ENCODE data around the gene SMAGP.
"Not testable (repeated sequence)": the region's sequence is repeated elsewhere in the genome, so short reads cannot be mapped to it uniquely, and the experiment has no call there.

Gene SMAGP

DNA sequence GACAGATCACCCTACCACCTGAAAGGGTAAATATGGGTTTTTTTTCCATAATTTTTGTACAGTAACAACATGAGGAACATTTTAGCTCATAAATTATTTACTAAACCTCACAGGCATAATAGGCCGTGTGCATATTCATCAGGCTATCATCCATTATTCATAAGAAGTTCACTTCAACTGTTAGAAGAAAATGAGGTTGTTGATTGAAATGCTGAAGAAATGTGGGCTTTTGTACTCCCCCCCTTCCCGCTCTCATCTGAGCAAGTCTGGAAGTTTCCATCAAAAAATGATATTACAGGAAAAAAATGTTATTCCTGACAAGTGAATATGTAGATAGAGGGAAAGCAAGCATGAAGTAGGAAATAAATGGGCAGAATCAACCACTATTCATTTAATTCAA lies 44.4 kb downstream of the SMAGP start:
- DNase-seq = no peak

DNA sequence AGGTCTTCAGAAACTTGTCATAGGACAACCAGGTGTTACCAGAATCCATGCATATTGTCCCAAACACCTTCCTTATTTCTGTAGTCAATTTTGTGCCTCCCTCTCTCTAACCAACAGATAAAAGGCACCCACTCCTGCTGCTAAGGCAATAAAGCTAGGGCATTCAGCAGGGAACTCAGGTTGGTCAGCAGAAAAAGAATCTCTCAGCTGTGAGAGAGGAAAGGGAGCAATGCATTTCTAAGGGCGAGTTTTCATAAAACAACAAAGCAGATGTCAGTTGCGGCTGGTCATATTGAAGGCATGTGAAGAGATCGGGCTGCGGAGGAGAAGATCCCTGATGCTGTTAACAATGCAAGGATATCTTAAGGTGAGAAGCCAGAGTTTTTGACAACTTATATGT lies 45.0 kb downstream of the SMAGP start:
- DNase-seq = no peak

DNA sequence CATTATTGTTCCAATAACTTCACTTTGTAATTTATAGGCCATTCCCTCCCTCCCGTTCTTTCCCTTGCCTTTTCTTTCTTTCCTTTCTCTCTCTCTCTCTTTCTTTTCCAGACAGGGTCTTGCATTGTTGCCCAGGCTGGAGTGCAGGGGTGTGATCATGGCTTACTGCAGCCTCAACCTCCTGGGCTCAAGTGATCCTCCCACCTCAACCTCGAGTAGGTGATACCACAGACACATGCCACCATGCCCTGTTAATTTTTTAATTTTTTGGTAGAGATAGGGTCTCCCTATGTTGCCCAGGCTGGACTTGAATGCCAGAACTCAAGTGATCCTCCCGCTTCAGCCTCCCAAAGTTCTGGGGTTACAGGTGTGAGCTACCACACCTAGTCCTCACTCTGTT lies 45.6 kb downstream of the SMAGP start:
- no peak for DNase-seq

DNA sequence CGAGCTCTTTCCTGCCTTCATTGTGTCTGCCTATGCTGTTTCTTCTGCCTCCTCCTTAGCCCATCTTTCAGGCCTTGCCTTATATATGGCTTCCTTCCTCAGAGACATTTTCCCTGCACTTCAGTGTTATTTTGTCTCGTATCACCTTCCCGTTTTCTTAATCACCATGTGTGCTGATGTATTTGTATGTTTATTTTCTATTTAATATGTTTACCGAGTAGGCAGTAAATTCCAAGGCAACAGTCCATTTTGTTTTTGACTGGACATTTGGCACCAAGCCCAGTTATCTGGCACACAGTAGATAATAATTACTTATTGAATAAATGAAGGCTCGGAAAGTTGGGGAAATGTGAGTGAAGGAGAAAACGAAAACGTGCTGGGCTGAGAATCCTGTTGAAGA lies 47.8 kb downstream of the SMAGP start:
- DNase-seq = peak in 3 of 56 donors; percentile 5 to 38 (median 21)

DNA sequence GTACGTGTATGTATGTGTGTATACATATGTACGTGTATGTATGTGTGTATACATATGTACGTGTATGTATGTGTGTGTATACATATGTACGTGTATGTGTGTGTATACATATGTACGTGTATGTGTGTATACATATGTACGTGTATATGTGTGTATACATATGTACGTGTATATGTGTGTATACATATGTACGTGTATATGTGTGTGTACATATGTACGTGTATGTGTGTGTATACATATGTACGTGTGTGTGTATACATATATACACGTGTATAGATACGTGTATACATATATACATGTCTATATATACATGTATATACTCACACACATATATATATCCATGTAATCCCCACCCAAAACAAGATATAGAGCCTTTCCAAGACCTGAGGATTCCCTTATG lies 50.4 kb downstream of the SMAGP start:
- DNase-seq = not testable (repeated sequence)

DNA sequence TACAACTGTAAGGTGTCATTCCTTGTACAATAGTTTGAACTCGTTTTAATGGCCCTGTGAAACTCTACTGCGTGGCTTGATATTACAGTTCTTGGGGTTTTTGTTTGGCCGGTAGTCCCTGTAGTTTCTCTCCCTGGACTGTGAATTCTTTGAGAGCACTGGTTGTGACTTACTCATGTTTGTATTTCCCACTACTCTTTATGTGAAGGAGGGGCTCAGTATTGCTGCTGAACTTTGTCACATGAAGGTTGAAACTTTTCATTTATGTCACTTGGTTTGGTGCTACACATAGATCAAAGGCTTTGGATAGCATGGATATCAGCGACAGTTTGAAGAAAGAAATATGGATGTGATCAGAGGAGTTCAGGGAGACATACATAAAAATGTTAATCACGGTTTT lies 50.9 kb downstream of the SMAGP start:
- DNase-seq = no peak

DNA sequence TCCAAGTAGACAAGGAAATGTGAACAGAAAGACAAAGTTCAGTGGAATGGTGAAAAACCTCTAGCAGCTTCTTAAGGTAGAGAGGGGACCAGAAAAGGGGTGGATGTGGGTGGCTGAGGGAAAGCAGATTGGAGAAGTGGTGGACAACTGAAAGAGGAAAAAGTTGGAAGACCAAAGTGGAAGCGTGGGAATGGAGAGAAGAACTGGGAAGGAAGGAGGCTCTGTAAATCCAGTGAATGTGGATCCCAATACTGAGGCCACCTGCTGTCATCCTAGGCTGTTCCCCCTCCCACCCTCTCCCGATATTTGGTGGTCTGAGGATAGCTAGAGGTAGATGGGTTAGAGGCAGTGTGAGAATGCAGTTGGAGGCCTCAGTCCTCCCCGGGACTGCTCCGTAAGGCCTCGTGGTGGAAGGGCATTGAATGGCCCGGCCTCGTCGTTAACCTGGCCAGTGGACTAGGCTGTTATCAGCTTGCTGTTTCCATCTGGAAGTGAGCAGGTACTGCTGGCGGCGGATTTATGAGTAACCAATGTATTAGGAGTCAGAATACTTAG lies 51.5 kb downstream of the SMAGP start:
- peak in 1 of 56 donors; percentile 31 for DNase-seq

DNA sequence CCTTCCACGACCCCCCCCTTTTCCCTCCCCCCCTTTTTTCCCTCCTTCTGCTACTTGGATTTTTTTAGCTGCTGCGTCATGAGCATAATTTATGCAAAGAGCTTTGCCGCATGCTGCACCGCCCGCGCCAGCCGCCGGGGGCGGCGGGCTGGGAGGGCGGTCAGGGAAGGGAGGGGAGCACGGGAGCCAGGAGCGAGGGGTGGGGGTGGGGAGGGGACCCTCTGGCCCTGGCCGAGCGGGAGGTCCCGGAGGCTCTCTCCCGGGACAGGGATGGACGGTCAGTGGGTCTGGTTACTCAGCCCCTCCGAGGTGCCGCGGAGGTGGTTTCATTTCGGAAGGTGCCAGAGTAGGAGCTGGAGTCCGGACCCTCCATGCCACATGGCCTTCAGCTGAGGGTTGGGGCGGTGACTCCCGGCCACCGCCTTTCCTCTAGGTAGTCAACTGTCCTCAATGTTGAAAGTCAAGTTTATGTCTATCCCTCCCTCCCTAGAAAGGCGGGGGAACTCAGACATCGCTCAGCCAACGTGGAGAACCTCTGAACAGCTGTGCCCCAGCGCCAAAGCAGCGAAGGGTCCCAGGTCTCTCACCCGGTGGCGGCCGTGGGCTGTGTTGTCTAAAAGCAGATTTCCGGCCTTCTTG lies 52.1 kb downstream of the SMAGP start, which contains the start of gene POU6F1:
Gene POU6F1, minus strand, starts transcription at position 95 of the 639 bp plus-strand sequence. CDS start 11,226 bp downstream, outside the sequence.
- DNase-seq = peak in 51 of 56 donors; percentile 14 to 75 (median 56)

DNA sequence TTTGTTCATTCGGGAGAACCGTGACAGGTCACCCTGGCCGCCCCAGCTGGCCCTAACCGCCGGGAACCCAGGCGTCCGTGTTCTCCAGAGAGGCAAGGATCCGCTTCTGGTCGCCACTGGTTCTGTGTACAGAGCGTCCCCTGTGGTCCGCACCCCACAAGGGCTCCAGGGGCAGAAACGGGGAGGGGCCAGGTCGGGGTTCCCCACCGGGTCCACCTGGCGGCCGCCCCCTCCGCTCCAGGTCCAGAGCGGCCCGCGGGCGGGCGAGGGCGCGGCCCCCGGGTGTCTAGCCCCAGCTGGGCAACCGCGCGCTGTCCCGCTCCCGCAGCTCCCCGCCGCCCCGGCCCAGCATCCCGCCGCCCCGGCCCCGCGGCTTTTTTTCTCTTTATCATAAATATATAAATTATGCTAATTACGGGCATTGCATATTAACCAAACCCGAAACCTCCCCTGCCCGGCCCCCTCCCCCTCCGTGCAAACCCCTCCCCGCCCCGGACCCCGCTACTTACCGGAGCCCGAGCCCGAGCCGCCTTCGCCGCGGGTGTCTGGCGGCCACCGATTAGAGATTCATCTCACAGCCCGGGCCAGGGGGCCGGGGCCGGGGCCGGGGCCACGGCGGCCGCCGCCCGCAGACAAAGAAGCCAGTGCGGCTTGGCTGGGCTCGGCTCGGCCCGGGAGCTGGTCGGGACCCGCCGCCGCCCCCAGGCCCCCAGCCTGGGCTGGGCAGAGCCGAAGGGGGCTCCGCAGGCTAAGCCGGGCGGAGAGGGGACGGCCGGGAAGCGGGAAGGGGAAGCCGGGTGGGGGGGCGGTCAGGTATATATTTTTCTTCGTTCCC lies 52.9 kb downstream of the SMAGP start:
- peak in 50 of 56 donors; percentile 14 to 86 (median 60) for DNase-seq

DNA sequence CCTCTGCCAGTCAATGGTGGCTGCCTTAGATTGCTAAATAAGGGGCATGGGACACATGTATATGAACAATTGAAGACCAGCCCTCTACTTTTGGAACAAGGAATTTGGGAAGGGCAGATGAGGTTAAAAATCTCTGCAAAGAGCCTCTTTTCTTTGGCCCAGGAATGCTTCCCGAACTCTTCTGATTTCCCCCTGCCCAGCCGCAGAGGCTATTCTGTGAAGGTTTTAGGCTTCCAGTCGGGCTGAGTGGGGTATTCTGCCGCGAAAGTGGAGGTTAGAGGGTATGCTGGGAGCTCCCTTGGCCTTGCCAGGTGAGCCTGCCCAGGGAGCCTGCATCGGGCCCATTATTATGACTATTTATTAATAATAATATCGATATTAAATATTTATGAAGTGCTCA lies 53.6 kb downstream of the SMAGP start:
- peak in 2 of 56 donors; percentile 42 to 48 for DNase-seq

DNA sequence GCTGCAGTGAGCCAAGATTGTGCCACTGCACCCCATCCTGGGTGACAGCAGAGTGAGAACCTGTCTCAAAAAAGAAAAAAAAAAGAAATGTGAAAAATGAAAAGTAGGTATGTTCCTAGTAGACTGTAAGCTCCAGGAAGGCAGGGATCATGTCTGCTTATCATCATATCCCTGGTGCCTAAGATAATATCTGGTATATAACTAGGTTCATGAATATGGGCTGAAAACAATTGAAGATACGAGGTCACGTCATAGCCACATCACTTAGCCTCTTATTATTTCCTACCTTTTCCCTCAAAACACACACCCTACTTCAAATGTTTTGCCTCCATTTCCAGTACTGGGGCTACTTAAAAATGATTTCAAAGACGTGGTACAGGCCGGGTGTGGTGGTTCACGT lies 55.3 kb downstream of the SMAGP start:
- no peak for DNase-seq

DNA sequence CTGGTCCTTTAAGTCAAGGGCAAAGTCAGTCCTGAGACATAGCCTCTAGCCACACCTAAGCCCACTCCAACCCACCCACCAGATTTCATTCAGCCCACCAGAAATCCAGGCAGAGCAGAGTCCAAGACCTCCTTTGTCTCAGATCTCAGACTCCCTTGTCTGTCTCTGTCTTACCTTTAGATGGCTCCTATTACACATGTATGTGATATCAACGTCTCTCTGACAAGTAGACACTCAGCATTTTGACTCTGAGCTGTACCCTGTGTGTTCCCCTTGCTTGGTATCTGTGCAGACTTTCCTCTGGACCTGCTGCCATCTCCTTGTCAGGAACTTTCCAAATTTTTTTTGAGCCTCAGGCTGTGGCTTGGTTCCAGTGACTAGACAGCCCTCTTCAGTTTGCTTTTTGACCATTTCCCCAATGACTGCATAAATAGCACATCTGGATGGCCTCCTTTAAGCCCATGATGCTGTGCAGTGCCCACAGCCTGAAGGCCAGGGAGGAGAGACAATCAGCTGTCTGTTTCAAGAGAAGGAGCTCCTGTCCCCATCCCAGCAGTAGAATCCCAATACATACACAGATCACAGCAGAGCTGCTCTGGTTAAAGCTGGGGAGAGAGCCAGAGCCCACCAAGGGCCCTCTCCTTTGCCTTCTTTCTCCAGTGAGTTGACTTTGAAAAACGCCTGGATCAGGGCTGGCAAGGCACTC lies 59.4 kb downstream of the SMAGP start:
- peak in 44 of 56 donors; percentile 7 to 69 (median 34) for DNase-seq

DNA sequence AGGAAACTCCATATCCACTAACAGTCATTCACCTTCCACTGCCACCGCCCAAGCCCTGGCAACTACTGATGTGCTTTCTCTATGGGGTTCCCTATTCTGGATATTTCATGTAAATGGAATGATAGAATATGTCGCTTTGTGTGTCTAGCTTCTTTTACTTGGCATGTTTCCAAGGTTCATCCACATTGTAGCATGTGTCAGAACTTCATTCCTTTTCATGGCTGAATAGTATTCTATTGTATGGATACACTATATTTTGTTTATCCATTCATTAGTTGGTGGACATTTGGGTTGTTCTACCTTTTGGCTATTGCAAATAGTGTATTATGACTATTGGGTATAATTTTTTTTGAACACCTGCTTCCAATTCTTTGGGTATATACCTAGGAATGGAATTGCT lies 61.0 kb downstream of the SMAGP start:
- DNase-seq = no peak

DNA sequence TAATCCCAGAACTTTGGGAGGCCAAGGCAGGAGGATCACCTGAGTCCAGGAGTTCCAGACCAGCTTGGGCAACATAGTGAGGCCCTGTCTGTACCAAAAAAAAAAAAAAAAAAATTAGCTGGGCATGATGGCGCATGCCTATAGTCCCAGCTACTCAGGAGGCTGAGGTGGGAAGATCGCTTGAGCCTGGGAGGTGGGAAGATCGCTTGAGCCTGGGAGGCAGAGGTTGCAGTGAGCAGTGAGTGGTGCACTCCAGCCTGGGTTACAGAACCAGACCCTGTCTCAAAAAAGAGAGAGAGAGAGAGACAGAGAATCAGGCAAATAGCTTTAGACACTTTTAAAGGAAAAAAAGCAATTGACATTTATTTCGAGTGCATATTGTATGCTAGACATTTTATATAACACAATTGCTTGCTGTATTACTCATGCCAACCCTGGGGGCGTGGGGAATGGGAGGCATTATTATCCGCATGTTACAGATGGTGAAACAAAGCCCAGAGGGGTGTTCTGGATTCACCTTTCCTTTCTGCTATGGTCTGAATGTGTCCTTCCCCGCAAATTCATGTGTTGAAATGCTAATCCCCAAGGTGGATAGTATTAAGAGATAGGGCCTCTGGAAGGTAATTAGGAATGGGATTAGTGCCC lies 62.1 kb downstream of the SMAGP start:
- DNase-seq = peak in 1 of 56 donors; percentile 7

DNA sequence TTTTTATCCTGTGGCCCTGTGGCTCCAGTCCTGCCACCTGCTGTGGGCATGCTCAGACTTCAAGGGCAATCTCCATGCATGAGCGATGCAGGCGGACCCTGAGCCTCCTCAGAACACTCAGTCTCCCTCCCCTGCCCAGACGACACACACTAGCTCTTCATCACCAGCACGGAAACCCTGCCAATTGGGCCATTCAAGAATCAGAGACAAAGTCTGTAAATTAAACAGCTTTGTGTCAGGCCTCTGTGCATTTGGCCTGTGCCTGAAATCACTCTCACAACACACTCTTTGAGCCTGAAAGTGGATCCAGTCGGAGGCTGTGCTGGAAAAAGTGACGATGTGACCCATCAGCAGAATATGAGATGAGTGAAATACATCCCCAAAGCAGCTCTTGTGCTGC lies 64.9 kb downstream of the SMAGP start:
- peak in 17 of 56 donors; percentile 5 to 53 (median 19) for DNase-seq

DNA sequence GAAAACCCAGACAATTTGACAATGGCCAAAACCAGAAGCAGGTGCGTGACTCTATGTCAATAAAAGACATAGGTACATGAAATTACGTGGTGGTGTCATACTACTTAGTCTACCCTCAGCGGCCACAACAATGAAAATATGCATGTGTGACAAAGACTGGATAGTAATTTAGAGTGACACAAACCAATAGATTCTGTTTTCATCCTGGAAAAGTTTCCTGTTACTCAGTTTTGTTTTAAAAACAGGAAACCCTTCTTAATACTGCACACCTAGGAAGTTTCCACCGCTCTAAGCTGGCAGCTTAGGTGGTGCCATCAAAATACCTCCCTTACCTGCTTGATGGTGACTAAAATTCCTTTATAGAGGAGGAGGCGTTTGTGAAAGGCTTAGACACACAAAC lies 67.5 kb downstream of the SMAGP start:
- DNase-seq = no peak

DNA sequence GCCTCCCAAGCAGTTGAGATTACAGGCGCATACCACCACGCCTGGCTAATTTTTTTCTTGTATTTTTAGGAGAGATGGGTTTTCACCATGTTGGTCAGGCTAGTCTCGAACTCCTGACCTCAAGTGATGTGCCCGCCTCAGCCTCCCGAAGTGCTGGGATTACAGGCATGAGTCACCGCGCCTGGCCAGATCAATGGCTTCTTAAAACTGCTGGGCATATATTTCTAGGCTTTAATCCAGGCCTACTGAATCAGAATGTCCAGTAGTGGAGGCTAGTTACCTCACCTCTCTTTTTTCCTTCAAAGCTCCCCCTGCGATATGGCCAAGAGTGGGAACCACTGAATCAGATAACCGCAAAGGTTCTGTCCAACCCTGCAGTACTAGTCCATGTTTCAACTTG lies 69.4 kb downstream of the SMAGP start:
- no peak for DNase-seq

DNA sequence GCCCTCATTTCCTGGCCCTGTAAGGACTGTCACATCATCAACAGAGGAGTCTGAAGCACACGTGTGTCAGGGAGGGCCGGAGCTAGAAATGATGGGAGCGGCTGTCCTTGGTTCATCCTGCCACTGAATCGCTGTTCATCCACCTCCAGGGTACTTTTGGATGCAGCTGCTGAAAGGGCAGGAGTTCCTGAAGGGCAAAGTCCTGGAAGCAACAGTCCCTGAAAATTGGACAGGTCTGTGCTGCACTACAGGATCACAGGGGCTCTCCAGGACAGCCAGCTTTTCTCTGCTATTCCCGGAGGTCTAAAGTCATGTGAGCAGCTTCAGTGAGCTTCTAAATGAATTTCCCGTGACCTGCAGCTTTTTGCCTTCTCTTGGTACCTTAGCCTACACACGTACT lies 70.1 kb downstream of the SMAGP start:
- DNase-seq = no peak

DNA sequence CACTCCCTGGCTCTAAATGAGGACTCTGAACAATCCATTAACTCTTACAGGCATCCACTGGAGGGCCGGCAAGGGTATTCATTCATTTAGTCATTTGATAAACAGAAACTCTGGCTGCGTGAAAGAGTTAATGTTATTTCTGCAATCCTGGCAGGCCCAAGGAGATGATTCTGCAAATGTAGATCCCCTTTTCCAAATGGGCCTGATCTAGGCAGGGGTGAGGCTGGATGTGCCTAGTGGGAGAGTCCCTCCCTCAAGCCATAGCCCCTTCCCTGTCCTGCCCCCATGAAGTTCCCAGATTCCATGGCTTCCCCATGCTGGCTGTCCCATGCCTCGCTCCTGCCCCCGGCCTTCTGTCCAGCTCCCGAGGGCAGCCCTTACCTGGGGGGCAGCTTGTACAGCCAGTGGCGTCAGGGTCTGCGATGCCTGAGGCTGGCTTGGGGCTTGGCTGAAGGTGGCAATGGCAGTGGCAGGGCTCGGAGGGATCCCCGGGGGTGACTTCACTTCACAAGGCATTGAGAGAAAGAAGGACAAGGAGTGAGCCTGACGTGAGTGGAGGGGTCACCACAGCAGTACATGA lies 70.8 kb downstream of the SMAGP start:
- DNase-seq = no peak

DNA sequence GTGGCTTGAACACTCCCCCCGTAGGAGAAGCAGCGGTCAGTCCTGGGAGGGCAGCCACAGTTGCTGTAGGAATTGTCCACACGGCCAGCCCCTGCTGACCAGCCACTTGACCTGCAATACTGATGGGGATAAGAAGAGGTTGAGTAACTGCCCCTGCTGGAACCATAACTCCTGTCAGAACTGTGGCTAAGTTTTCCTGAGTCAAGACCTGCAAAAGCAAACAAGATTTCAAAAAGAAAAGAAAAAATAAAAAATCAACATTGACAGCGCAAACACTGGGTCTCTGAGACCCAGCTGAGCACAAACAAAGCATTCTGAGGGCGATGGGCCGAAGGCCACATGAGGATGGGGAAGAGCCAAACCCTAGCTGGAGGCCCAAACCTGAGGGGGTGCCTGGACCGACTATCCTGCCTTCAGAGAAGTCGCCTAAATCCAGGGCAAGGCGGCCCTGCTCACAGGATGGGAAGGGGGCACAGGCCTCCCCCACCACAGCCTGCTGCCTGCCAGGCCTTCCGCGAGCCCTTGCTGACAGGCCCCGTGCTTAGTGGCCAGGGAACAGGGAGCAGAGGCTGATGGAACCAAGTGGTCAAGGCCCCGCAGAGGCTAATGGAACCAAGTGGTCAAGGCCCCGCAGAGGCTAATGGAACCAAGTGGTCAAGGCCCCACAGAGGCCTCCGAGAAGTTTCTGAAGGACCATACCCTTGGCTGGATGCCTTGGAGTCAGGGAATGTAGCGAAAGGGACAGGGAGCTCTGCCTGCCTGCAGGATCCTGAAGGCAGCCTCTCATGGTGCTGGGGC lies 71.4 kb downstream of the SMAGP start:
- DNase-seq = no peak
